Stromal cell of bone marrow (primary cell): ENCODE measurements around the gene CRYL1.

Source experiments
- DNase-seq: peaks from one replicate; pipeline ENCODE4 v3.0.0-alpha.2; 2012; ENCODE audit warnings: low read depth

CRYL1 gene

GRCh38 chr13:20422362-20422761, 103.3 kb downstream of the CRYL1 start:
- no peak for DNase-seq

- no peak for DNase-seq
Observed at GRCh38 chr13:20420938-20421337, 104.7 kb downstream of the CRYL1 start.

- no peak for DNase-seq
Observed at GRCh38 chr13:20418953-20419352, 106.7 kb downstream of the CRYL1 start.

GRCh38 chr13:20416223-20416745, 109.4 kb downstream of the CRYL1 start:
- DNase-seq = no peak

DNA sequence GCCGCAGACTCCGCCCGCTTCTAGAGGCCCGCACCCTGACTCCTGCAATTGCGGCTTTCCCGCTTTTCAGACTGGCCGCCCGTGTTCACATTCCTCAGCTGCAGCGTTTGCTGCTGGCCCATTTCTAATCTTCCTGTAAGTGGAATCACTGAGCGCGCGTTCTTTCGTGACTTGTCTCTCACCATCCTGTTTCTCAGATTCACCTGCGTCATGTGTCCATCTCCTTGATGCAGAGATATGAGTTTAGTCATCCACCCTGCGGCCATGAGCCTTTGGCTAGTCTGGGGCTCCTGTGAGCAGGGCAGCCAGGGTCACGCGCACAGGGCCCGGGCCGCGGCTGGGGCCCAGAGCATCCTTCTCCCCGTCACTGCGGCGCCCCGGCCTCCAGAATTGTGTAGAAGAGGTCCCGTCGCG, 110.0 kb downstream of the CRYL1 start:
- DNase-seq = no peak

DNA sequence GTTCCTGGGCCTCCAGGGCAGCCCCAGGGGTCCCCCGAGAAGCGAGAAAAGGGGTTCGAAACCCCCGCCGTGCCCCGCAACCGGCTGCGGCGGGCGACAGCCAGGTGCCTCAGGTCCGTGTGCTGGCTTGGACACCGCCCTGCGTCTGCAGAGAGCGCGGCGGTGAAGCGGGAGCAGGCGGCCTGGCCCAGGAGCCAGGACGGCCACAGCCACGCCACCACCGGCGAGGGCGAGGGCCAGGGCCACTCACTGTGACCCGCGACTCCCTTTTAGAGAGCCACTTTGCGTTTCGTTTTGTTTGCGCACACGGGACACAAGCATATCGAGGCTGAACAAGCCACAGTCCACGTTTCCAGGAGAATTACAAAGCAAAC, 110.4 kb downstream of the CRYL1 start:
- DNase-seq = no peak

DNA sequence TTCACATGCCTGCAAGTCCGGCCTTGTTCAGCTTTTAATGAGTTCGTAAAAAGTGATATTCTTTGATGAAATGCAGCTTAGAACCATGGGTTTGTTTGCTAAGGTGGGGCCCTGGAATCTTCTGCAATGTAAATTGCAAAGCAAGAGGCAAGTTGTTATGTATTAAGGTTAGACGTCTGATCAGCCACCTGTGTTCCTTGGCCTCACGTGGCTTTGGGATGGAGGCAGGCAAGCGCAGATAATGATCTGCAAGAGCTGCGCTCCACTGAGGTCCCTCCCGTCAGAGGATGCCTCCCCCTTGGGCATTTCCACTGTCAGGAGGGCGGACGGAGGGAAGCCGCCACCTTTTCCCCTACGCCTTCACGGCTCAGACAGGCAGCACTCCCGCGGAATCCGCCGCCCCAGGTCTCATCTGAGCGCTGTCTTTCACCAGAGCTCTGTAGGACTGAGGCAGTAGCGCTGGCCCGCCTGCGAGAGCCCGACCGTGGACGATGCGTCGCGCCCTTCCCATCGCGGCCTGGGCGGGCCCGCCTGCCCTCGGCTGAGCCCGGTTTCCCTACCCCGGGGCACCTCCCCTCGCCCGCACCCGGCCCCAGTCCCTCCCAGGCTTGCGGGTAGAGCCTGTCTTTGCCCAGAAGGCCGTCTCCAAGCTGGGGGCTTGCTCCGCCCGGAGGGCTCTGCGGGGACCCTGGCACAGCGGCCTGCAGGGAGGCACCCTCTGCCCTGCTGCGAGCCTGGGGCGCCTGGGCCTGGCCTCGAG, 110.9 kb downstream of the CRYL1 start:
- DNase-seq = no peak

GRCh38 chr13:20412691-20413355, 112.8 kb downstream of the CRYL1 start:
- DNase-seq = no peak

- no peak for DNase-seq
Observed at GRCh38 chr13:20411638-20412342, 113.9 kb downstream of the CRYL1 start.

DNA sequence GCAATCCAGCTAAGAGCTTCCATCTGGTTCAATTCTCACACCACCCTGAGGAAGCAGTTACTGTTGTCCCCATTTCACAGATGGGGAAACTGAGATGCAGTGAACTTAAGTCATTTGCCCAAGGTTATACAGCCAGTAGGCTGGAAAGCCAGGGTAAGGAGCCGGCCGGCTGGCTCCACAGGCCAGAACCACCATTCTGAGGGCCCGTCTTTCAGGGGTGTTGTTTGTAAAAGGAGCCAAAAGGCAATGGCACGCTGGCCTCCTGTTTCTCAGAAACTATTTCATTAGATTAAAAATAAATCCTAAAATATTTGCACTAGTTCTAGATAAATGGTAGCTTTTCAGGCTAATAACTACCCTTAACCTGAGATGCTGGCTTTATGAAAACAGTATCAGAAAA, 114.9 kb downstream of the CRYL1 start:
- DNase-seq = no peak

DNA sequence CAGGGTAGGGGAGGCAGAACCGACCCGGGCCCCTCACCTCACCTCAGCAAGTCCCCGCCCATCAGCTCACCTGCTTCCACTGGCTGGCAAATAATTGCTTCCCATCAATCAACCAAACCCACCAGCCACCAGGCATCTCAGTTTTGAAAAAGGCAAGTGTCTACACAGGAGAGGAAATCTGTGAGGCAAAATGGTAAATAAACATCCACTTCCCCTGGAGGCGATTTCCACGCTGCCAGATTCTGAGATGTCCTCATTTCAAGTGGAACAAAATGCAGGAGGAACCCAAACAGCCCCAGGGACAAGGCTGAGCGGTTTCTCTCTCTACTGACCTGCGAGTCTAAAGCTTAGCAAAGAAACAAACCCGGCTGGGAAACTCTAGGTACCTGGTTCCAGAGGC, 117.5 kb downstream of the CRYL1 start:
- no peak for DNase-seq

DNA sequence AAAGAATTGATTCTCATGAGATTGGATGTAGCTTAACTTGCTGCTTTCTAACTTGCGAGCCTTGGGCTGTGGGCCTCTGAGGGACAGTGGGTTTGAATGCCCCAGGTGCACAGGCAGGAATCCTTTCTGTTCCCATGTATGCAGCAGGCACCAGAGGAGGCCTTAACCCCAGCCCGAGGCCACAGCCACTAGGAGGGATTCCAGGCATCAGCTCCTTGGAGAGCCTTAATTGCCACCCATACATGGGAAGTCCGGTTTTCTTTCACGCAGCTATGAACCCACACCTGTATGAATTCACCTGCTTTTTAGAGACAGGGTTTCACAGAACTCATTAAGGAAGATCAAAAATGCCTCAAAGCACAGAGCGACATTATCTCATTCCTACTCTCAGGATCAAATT, 117.9 kb downstream of the CRYL1 start:
- DNase-seq = no peak

- DNase-seq = no peak
Observed at GRCh38 chr13:20405691-20406090, 120.0 kb downstream of the CRYL1 start.

- no peak for DNase-seq
Observed at GRCh38 chr13:20404488-20405222, 121.0 kb downstream of the CRYL1 start.

DNA sequence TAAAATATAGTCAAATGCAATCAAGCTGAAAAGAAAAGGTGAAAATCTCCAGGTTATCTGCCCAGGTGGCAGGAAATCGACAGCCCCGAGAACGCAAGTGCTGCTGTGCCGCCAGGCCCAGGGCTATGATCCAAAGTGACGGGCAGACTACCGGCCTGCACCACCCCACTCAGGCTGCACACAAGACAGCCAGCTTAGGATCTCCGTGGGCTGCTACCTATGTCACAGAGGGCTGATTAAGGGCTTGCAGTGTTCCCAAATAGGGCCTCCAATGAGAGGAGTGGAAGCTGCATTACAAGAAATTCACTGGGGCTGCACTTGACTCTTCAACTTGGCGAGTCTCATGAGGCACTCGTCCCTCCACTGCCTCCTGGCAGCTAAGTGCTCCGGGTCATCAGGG, 121.8 kb downstream of the CRYL1 start:
- DNase-seq = no peak

DNA sequence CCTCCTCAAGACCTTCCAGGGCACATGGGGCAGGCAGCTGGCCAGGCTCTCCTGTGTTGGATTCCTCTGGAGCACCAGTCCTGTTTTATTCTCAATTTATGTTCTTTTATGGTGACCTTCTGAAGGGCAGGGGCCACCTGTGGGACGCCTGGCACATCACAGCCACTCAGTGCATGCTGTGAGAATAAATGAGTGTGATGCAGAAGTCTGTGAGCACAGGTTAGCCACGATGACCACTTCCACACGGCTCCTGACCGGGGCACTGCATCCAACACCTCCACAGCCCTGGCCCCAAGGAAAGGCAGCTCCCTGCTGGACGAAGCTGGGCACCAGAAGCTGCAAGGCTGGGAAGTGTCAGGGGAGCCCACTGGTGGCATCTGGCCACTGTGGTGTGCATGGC, 122.8 kb downstream of the CRYL1 start:
- DNase-seq = no peak

DNA sequence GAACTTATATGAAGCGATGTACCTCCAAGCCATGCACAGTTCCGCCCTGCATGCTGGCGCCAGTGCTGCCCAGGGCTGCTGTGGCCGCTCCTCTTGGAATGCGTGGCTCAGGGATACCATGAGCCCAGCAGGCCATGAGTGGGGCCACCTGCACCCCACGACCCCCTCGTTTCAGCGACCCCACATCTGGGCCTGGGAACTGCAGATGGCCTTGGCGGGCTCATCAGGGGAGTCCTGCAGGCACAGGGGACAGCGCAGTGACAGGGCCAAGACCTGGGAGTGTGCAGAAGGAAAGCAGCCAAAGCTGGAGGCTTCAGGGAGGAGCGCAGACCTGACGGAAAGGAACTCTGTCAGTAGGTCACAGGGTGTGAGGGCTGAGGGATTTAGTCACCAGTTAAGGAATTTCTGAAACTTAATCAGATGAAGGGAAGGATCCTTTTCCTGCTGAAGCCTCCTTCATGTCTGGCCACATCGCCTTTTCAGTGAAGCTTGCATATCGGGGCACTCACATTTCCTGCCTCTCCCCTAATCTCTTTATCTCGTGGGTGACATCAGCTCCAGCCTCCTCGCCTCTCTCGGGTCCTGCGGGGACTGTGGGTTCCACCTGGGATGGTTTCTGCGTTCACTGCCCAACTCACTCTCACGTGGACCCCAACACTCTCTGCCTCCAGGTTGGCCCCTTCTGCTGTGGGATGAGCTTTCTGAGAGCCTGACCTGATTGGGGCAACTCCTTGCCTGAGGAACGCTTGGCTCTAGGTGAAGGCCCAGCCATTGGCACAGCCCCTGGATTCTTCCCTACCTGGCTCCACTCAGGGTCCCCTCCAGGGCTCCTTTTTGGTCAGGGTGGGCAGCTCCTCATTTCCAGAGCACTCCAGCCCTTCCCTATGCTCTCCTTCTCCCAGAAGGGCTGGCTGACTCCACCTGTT, 123.5 kb downstream of the CRYL1 start:
- no peak for DNase-seq

- DNase-seq = no peak
Observed at GRCh38 chr13:20401531-20401930, 124.1 kb downstream of the CRYL1 start.

DNA sequence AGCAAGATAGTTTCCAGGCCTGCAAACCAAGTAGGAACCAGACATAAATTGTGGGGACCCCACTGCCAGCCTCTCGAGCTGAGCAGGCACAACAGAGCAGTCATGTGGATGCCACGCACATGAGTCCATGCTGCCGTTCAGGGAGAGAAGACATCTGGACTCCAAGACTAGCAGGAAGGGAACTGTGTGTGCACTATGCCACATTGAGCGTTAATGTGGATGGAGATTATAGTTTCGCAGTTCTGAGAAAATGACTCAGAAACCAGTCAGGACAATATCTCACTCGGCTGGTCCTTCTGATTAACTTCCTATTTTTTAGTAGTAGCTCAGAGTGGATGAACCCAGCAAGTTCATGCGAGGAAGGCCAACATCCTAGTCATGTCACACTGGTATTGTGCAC, 124.9 kb downstream of the CRYL1 start:
- DNase-seq = no peak

DNA sequence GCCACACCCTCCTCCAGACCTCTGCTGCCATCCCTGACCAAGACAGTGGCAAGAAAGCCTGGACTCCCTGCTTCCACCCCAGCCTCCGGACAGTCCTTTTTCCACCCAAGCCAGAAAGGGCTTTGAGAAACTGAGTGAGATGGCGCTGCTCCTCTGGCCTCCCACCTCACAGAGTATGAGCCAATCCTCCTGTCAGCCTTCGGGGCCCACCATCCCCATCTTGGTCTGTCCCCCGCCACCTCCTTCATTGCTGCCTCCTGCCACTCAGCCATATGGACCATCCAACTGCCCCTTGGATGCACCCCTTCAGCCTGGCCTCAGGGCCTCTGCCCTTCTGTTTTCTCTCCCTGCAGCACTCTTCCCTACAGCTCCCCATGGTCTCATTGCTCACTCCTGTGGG, 125.7 kb downstream of the CRYL1 start:
- no peak for DNase-seq

DNA sequence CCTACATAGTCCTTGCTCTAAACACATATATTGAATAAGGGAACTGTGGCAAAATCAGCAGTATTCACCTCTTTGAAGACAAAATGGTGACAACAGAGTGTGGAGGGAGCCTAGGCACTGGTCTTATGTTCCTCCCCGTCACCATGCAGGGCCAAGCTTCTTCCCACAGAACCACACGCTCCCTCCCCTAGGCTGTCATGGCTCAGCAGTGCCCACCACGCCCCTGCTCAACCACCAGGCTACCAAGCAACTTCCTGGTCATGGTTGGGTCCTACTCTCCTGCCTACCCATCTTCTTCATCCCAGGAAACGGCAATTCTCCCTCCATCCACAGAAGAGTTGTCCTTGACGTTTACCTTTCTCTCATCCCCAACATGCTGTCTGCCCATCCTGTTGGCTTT, 126.1 kb downstream of the CRYL1 start:
- no peak for DNase-seq
